Loucy (cell line): Measurements from ENCODE around the gene KLHDC3.

Experiments
- H2AFZ ChIP-seq: fragments of 200-600 bp; sonication (generic); 2 replicates; pipeline ENCODE4 v1.6.0; 2016; ENCODE audit warnings: antibody characterized with exemption, mild to moderate bottlenecking, low read length, moderate library complexity
- H3F3A ChIP-seq: fragments of 200-600 bp; 2 replicates; pipeline ENCODE4 v1.6.0; 2016; ENCODE audit warnings: antibody characterized with exemption, low read depth, mild to moderate bottlenecking
- H3K27me3 ChIP-seq: fragments of 200-600 bp; sonication (generic); 2 replicates; pipeline ENCODE4 v1.6.1; 2014; ENCODE audit warnings: low read length, mild to moderate bottlenecking; ENCODE audit not compliant: insufficient read depth, poor library complexity, severe bottlenecking
- H3K36me3 ChIP-seq: fragments of 200-600 bp; sonication (generic); 2 replicates; pipeline ENCODE4 v1.6.1; 2016; ENCODE audit warnings: low read length; ENCODE audit not compliant: insufficient read depth
- H3K4me1 ChIP-seq: fragments of 200-600 bp; sonication (generic); 2 replicates; pipeline ENCODE4 v1.5.1; 2014; ENCODE audit warnings: low read length, mild to moderate bottlenecking; ENCODE audit not compliant: insufficient read depth, poor library complexity, severe bottlenecking
- H3K4me2 ChIP-seq: fragments of 200-600 bp; sonication (generic); 2 replicates; pipeline ENCODE4 v1.6.0; 2014; ENCODE audit warnings: antibody characterized with exemption, low read length, low read depth, mild to moderate bottlenecking; ENCODE audit not compliant: poor library complexity, severe bottlenecking
- H3K4me3 ChIP-seq: fragments of 200-600 bp; sonication (generic); 2 replicates; pipeline ENCODE4 v1.5.1; 2014; ENCODE audit warnings: low read length, mild to moderate bottlenecking, mixed read lengths; ENCODE audit not compliant: poor library complexity, severe bottlenecking
- H3K79me2 ChIP-seq: fragments of 200-600 bp; sonication (generic); 2 replicates; pipeline ENCODE4 v1.6.1; 2014; ENCODE audit warnings: low read length; ENCODE audit not compliant: insufficient read depth
- H3K9ac ChIP-seq: fragments of 200-600 bp; sonication (generic); 2 replicates; pipeline ENCODE4 v1.6.0; 2014; ENCODE audit warnings: mild to moderate bottlenecking, low read depth, low read length, moderate library complexity; ENCODE audit not compliant: poor library complexity, severe bottlenecking
- H3K9me2 ChIP-seq: fragments of 200-600 bp; sonication (generic); replicated peaks from 2 replicates; pipeline ENCODE4 v1.6.1; 2016; ENCODE audit warnings: low read depth, low read length, mixed read lengths
- H3K9me3 ChIP-seq: fragments of 200-600 bp; sonication (generic); 2 replicates; pipeline ENCODE4 v1.6.1; 2014; ENCODE audit warnings: mild to moderate bottlenecking, antibody characterized with exemption, low read length, low read depth; ENCODE audit not compliant: insufficient read depth
- H4K20me1 ChIP-seq: fragments of 200-600 bp; sonication (generic); 2 replicates; pipeline ENCODE4 v1.6.0; 2014; ENCODE audit warnings: antibody characterized with exemption, low read length, mild to moderate bottlenecking; ENCODE audit not compliant: insufficient read depth, poor library complexity, severe bottlenecking
- EZH2phosphoT487 ChIP-seq: fragments of 200-600 bp; IDR thresholded peaks from 2 replicates; pipeline ENCODE4 v1.6.1; 2018; ENCODE audit warnings: antibody characterized with exemption, mild to moderate bottlenecking, moderate library complexity, borderline replicate concordance
- TF ChIP-seq, protein P1 (sequence below): fragments of 200-600 bp; sonication (generic); conservative IDR thresholded peaks from 2 replicates; pipeline ENCODE4 v1.5.1; 2014; ENCODE audit warnings: mild to moderate bottlenecking, antibody characterized with exemption, low read length

The KLHDC3 gene

DNA sequence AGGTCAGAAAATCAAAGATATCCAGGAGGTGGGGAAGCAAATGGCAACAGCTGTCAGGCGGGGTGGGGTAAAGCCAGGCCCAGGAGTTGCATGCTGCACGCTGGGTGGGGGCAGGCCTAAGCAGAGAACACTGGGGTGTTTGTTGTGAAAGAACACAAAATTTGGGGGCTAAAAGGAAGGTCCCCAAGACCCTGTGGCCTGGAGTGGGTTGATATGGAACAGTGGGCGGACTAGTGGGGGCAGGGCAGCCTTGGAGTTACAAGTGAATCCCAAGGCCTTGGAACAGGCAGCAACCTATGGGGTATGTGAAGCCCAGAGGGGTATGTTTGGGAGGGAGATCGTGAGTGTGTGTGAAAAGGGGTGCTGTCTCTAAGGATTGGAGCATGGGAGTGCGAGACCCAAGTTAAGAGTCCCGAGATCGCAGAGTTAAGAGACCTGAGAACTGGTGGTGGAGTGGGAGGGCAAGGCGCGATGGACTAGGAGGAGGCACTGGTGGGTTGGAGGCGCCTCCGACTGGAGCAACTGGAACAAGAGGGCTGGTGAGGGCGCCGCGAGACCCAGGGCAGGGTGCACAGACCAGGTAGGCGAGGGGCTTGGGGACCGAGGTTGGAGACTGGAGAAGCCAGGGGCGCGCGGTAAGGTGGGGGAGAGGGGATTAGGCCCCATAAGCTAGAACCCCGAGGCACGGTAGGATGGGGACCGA, 38.9 kb downstream of the KLHDC3 start:
- Histone ChIP-seq H3K9me2 (no peaks in the 10 kb centered on the region), H3K27me3 (no peaks in the 10 kb centered on the region), H3K4me2 (peak overlapping the region; percentile 96), H3K9ac (peak overlapping the region; percentile 96), H2AFZ (peak overlapping the region; percentile 57), H4K20me1 (no peaks in the 10 kb centered on the region), H3K36me3 (peaks cover 3% of the 10 kb centered on the region; the same call in 1 of the 2 replicates), H3K4me3 (peak overlapping the region; percentile 90), H3K79me2 (peaks cover 39% of the 10 kb centered on the region), H3K4me1 (peaks cover 42% of the 10 kb centered on the region), H3F3A (no peaks in the 10 kb centered on the region), H3K9me3 (no peaks in the 10 kb centered on the region)
- TF ChIP-seq EZH2phosphoT487 = no peak
- TF ChIP-seq, protein P1, sequence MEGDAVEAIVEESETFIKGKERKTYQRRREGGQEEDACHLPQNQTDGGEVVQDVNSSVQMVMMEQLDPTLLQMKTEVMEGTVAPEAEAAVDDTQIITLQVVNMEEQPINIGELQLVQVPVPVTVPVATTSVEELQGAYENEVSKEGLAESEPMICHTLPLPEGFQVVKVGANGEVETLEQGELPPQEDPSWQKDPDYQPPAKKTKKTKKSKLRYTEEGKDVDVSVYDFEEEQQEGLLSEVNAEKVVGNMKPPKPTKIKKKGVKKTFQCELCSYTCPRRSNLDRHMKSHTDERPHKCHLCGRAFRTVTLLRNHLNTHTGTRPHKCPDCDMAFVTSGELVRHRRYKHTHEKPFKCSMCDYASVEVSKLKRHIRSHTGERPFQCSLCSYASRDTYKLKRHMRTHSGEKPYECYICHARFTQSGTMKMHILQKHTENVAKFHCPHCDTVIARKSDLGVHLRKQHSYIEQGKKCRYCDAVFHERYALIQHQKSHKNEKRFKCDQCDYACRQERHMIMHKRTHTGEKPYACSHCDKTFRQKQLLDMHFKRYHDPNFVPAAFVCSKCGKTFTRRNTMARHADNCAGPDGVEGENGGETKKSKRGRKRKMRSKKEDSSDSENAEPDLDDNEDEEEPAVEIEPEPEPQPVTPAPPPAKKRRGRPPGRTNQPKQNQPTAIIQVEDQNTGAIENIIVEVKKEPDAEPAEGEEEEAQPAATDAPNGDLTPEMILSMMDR = no peak

DNA sequence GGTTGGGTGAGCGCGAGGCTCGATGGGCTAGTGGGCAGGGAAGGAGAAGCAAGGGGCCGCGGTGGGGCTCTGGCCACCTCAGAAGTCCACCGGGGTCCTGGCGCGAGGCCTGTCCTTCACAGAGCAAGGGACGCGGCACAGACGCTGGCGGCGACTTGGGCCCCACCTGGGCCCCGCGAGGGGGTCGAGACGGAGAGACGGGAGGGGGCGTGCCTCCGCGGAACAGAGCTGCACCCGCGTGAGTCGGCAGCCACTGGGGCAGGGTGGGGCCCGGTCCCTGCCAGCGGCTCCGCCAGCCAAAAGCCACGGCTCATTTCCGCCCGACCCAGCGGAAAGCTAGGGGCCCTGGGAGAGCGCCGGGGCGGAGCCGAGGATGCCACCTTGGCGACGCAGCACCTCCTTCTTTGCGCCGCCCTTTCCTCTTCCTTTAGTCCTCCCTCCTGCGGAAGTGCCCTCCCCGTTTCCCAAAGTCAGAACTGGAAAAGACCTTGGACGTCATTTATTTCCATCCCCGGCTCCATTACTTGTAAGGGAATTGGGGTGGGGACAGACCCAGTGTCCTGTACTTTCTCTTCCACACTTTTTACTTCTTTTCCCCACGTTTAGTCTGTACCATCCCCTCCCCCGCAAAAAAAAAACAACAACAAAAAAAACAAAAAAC, 39.6 kb downstream of the KLHDC3 start, which contains the start of gene CUL7:
TSS of gene CUL7 (minus strand) at position 307 of the 661 bp plus-strand sequence. CDS start 1,063 bp downstream, outside the sequence.
- Histone ChIP-seq H3K27me3 (no peaks in the 10 kb centered on the region), H3K4me2 (peak within 1 kb of the TSS; percentile 96), H3K4me3 (peak within 1 kb of the TSS; percentile 90), H3F3A (no peaks in the 10 kb centered on the region), H3K9me3 (no peaks in the 10 kb centered on the region), H3K9me2 (no peaks in the 10 kb centered on the region), H3K79me2 (peaks cover 46% of the 10 kb centered on the region), H3K4me1 (peaks cover 49% of the 10 kb centered on the region), H3K9ac (peak within 1 kb of the TSS; percentile 96), H2AFZ (peak within 1 kb of the TSS; percentile 70), H4K20me1 (no peaks in the 10 kb centered on the region), H3K36me3 (peaks cover 3% of the 10 kb centered on the region; the same call in 1 of the 2 replicates)
- TF ChIP-seq, protein P1 = no peak; the same call in 1 of the 2 replicates
- no peak for TF ChIP-seq EZH2phosphoT487

DNA sequence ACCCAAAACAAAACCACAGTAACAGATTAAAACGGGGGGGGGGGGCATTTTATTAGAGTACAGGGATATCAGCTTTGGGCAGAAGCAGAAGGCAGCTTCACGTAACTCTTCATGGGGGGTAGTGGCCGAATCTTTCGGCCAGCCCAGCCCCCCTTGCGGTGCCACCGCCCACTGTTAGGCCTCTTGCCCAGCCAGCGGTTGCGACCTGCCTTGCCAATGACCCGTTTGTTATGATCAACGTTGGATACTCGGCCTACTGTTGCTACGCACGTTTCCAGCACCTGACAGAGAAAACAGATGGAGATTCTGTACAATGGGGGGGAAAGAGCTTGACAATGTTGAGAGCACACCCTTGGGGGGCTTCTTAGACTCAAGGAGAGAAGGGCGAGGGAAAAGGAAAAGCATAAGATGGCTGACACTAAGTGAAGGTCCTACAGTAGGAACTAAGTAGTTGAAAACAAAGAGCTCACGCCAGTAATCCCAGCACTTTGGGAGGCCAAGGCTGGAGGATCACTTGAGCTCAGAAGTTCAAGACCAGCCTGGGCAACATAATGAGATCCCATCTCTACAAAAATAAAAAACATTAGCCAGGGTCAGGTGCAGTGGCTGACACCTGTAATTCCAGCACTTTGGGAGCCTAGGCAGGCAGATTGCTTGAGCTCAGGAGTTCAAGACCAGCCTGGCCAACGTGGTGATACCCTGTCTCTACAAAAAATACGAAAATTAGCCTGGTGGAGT, 40.3 kb downstream of the KLHDC3 start:
- TF ChIP-seq, protein P1 = no peak
- no peak for TF ChIP-seq EZH2phosphoT487
- Histone ChIP-seq H3K9ac (peak overlapping the region; percentile 96), H3K4me2 (peak overlapping the region; percentile 96), H2AFZ (peak overlapping the region; percentile 70; the same call in 1 of the 2 replicates), H3K4me3 (peak overlapping the region; percentile 90), H4K20me1 (no peaks in the 10 kb centered on the region), H3K27me3 (no peaks in the 10 kb centered on the region), H3K9me2 (no peaks in the 10 kb centered on the region), H3F3A (no peaks in the 10 kb centered on the region), H3K4me1 (peaks cover 51% of the 10 kb centered on the region), H3K79me2 (peaks cover 51% of the 10 kb centered on the region), H3K9me3 (no peaks in the 10 kb centered on the region), H3K36me3 (no peaks in the 10 kb centered on the region)
